Measurements from ENCODE around the gene NEIL1.
"Not testable (repeated sequence)": the region's sequence is repeated elsewhere in the genome, so short reads cannot be mapped to it uniquely, and the experiment has no call there.

Gene NEIL1

GRCh38 chr15:75332093-75332492, 14.7 kb upstream of the NEIL1 start:
- not testable (repeated sequence) for H3K27ac ChIP-seq (ENCODE audit: low read depth, low read length); H3K36me3 ChIP-seq (ENCODE audit: control insufficient read depth in 5 of 5, insufficient read depth in 5 of 5, low read length in 5 of 5); H3K4me3 ChIP-seq (ENCODE audit: low read depth in 1 of 5, low read length in 5 of 5); H3K9me3 ChIP-seq (ENCODE audit: control insufficient read depth in 5 of 5, low read length in 5 of 5); H3K9ac ChIP-seq (ENCODE audit: low read length in 5 of 5); H3K27me3 ChIP-seq (ENCODE audit: control insufficient read depth in 5 of 5, insufficient read depth in 4 of 5, low read length in 5 of 5)
- H3K4me1 ChIP-seq (ENCODE audit: control insufficient read depth in 5 of 5, insufficient read depth in 5 of 5, low read length in 5 of 5): peaks cover 6 to 18% (median 13%) of the 10 kb centered on the region in 5 donors

- H3K36me3 ChIP-seq (ENCODE audit: control insufficient read depth in 5 of 5, insufficient read depth in 5 of 5, low read length in 5 of 5); H3K4me3 ChIP-seq (ENCODE audit: low read depth in 1 of 5, low read length in 5 of 5); H3K9me3 ChIP-seq (ENCODE audit: control insufficient read depth in 5 of 5, low read length in 5 of 5); H3K27me3 ChIP-seq (ENCODE audit: control insufficient read depth in 5 of 5, insufficient read depth in 4 of 5, low read length in 5 of 5); H3K9ac ChIP-seq (ENCODE audit: low read length in 5 of 5); H3K27ac ChIP-seq (ENCODE audit: low read depth, low read length): not testable (repeated sequence)
- H3K4me1 ChIP-seq (ENCODE audit: control insufficient read depth in 5 of 5, insufficient read depth in 5 of 5, low read length in 5 of 5): peaks cover 6 to 18% (median 13%) of the 10 kb centered on the region in 5 donors
Observed at GRCh38 chr15:75333654-75334419, 13.0 kb upstream of the NEIL1 start.

- Histone ChIP-seq H3K36me3 (ENCODE audit: control insufficient read depth in 5 of 5, insufficient read depth in 5 of 5, low read length in 5 of 5) (peaks cover 0 to 20% (median 16%) of the 10 kb centered on the region in 5 donors), H3K9me3 (ENCODE audit: control insufficient read depth in 5 of 5, low read length in 5 of 5) (no peaks in the 10 kb centered on the region), H3K27me3 (ENCODE audit: control insufficient read depth in 5 of 5, insufficient read depth in 4 of 5, low read length in 5 of 5) (no peaks in the 10 kb centered on the region), H3K27ac (ENCODE audit: low read depth, low read length) (peak overlapping the region; percentile 62), H3K4me1 (ENCODE audit: control insufficient read depth in 5 of 5, insufficient read depth in 5 of 5, low read length in 5 of 5) (peaks cover 6 to 18% (median 13%) of the 10 kb centered on the region in 5 donors), H3K4me3 (ENCODE audit: low read depth in 1 of 5, low read length in 5 of 5) (peak overlapping the region; percentile 58 to 81 (median 74)), H3K9ac (ENCODE audit: low read length in 5 of 5) (peak overlapping the region in 3 of 5 donors; percentile 21 to 84 (median 81))
Observed at GRCh38 chr15:75335313-75335704, 11.5 kb upstream of the NEIL1 start.

GRCh38 chr15:75335705-75336355, 11.0 kb upstream of the NEIL1 start, which contains the start of gene COMMD4:
Gene COMMD4 (plus strand): TSS chr15:75336063. CDS start chr15:75336090, 27 bp downstream.
- Histone ChIP-seq H3K4me1 (ENCODE audit: control insufficient read depth in 5 of 5, insufficient read depth in 5 of 5, low read length in 5 of 5) (peaks cover 6 to 18% (median 13%) of the 10 kb centered on the region in 5 donors), H3K4me3 (ENCODE audit: low read depth in 1 of 5, low read length in 5 of 5) (peak within 1 kb of the TSS; percentile 58 to 86 (median 77)), H3K9ac (ENCODE audit: low read length in 5 of 5) (peak within 1 kb of the TSS; percentile 63 to 84 (median 76)), H3K27me3 (ENCODE audit: control insufficient read depth in 5 of 5, insufficient read depth in 4 of 5, low read length in 5 of 5) (no peaks in the 10 kb centered on the region), H3K36me3 (ENCODE audit: control insufficient read depth in 5 of 5, insufficient read depth in 5 of 5, low read length in 5 of 5) (peaks cover 0 to 22% (median 16%) of the 10 kb centered on the region in 5 donors), H3K9me3 (ENCODE audit: control insufficient read depth in 5 of 5, low read length in 5 of 5) (no peaks in the 10 kb centered on the region), H3K27ac (ENCODE audit: low read depth, low read length) (peak within 1 kb of the TSS; percentile 62)

GRCh38 chr15:75338661-75339240, 8.1 kb upstream of the NEIL1 start:
- H3K27me3 ChIP-seq (ENCODE audit: control insufficient read depth in 5 of 5, insufficient read depth in 4 of 5, low read length in 5 of 5): no peaks in the 10 kb centered on the region
- no peak overlapping the region for H3K9ac ChIP-seq (ENCODE audit: low read length in 5 of 5)
- H3K4me1 ChIP-seq (ENCODE audit: control insufficient read depth in 5 of 5, insufficient read depth in 5 of 5, low read length in 5 of 5): peaks cover 6 to 21% (median 13%) of the 10 kb centered on the region in 5 donors
- peaks cover 0 to 29% (median 19%) of the 10 kb centered on the region in 5 donors for H3K36me3 ChIP-seq (ENCODE audit: control insufficient read depth in 5 of 5, insufficient read depth in 5 of 5, low read length in 5 of 5)
- H3K9me3 ChIP-seq (ENCODE audit: control insufficient read depth in 5 of 5, low read length in 5 of 5): no peaks in the 10 kb centered on the region
- no peak overlapping the region for H3K27ac ChIP-seq (ENCODE audit: low read depth, low read length)
- H3K4me3 ChIP-seq (ENCODE audit: low read depth in 1 of 5, low read length in 5 of 5): no peak overlapping the region

GRCh38 chr15:75339531-75340240, 7.2 kb upstream of the NEIL1 start:
- H3K36me3 ChIP-seq (ENCODE audit: control insufficient read depth in 5 of 5, insufficient read depth in 5 of 5, low read length in 5 of 5): peaks cover 0 to 29% (median 19%) of the 10 kb centered on the region in 5 donors
- no peak overlapping the region for H3K27ac ChIP-seq (ENCODE audit: low read depth, low read length)
- peaks cover 6 to 23% (median 16%) of the 10 kb centered on the region in 5 donors for H3K4me1 ChIP-seq (ENCODE audit: control insufficient read depth in 5 of 5, insufficient read depth in 5 of 5, low read length in 5 of 5)
- H3K9ac ChIP-seq (ENCODE audit: low read length in 5 of 5): no peak overlapping the region
- H3K4me3 ChIP-seq (ENCODE audit: low read depth in 1 of 5, low read length in 5 of 5): no peak overlapping the region
- no peaks in the 10 kb centered on the region for H3K9me3 ChIP-seq (ENCODE audit: control insufficient read depth in 5 of 5, low read length in 5 of 5)
- H3K27me3 ChIP-seq (ENCODE audit: control insufficient read depth in 5 of 5, insufficient read depth in 4 of 5, low read length in 5 of 5): no peaks in the 10 kb centered on the region

GRCh38 chr15:75342221-75342620, 4.6 kb upstream of the NEIL1 start:
- H3K27me3 ChIP-seq (ENCODE audit: control insufficient read depth in 5 of 5, insufficient read depth in 4 of 5, low read length in 5 of 5): no peaks in the 10 kb centered on the region
- H3K4me1 ChIP-seq (ENCODE audit: control insufficient read depth in 5 of 5, insufficient read depth in 5 of 5, low read length in 5 of 5): peaks cover 0 to 13% (median 8%) of the 10 kb centered on the region in 5 donors
- H3K4me3 ChIP-seq (ENCODE audit: low read depth in 1 of 5, low read length in 5 of 5): no peak overlapping the region
- no peak overlapping the region for H3K9ac ChIP-seq (ENCODE audit: low read length in 5 of 5)
- peaks cover 0 to 29% (median 19%) of the 10 kb centered on the region in 5 donors for H3K36me3 ChIP-seq (ENCODE audit: control insufficient read depth in 5 of 5, insufficient read depth in 5 of 5, low read length in 5 of 5)
- H3K9me3 ChIP-seq (ENCODE audit: control insufficient read depth in 5 of 5, low read length in 5 of 5): no peaks in the 10 kb centered on the region
- H3K27ac ChIP-seq (ENCODE audit: low read depth, low read length): no peak overlapping the region

- not testable (repeated sequence) for H3K9me3 ChIP-seq (ENCODE audit: control insufficient read depth in 5 of 5, low read length in 5 of 5); H3K9ac ChIP-seq (ENCODE audit: low read length in 5 of 5); H3K4me3 ChIP-seq (ENCODE audit: low read depth in 1 of 5, low read length in 5 of 5); H3K27me3 ChIP-seq (ENCODE audit: control insufficient read depth in 5 of 5, insufficient read depth in 4 of 5, low read length in 5 of 5); H3K27ac ChIP-seq (ENCODE audit: low read depth, low read length)
- peaks cover 1 to 28% (median 24%) of the 10 kb centered on the region in 5 donors for H3K4me1 ChIP-seq (ENCODE audit: control insufficient read depth in 5 of 5, insufficient read depth in 5 of 5, low read length in 5 of 5)
- peaks cover 0 to 22% (median 16%) of the 10 kb centered on the region in 5 donors for H3K36me3 ChIP-seq (ENCODE audit: control insufficient read depth in 5 of 5, insufficient read depth in 5 of 5, low read length in 5 of 5)
Observed at GRCh38 chr15:75343953-75344352, 2.9 kb upstream of the NEIL1 start.

GRCh38 chr15:75347222-75348033, 589 bp downstream of the NEIL1 start:
- H3K36me3 ChIP-seq (ENCODE audit: control insufficient read depth in 5 of 5, insufficient read depth in 5 of 5, low read length in 5 of 5): peaks cover 0 to 4% (median 0%) of the 10 kb centered on the region in 5 donors
- H3K4me1 ChIP-seq (ENCODE audit: control insufficient read depth in 5 of 5, insufficient read depth in 5 of 5, low read length in 5 of 5): peaks cover 1 to 45% (median 37%) of the 10 kb centered on the region in 5 donors
- no peaks in the 10 kb centered on the region for H3K27me3 ChIP-seq (ENCODE audit: control insufficient read depth in 5 of 5, insufficient read depth in 4 of 5, low read length in 5 of 5)
- H3K9ac ChIP-seq (ENCODE audit: low read length in 5 of 5): peak overlapping the region; percentile 80 to 86 (median 81)
- H3K4me3 ChIP-seq (ENCODE audit: low read depth in 1 of 5, low read length in 5 of 5): peak overlapping the region; percentile 86 to 98 (median 91)
- H3K27ac ChIP-seq (ENCODE audit: low read depth, low read length): peak overlapping the region; percentile 57
- H3K9me3 ChIP-seq (ENCODE audit: control insufficient read depth in 5 of 5, low read length in 5 of 5): no peaks in the 10 kb centered on the region
